DMS53 treated with DMSO at 0.1 percent for 48 hours (cell line): ENCODE results near the gene BLCAP.

Source experiments
- DNase-seq: peaks from one replicate; lab custom pipeline; 2025; ENCODE audit not compliant: unreplicated experiment; lab: John Stamatoyannopoulos, UW

The BLCAP gene

DNA sequence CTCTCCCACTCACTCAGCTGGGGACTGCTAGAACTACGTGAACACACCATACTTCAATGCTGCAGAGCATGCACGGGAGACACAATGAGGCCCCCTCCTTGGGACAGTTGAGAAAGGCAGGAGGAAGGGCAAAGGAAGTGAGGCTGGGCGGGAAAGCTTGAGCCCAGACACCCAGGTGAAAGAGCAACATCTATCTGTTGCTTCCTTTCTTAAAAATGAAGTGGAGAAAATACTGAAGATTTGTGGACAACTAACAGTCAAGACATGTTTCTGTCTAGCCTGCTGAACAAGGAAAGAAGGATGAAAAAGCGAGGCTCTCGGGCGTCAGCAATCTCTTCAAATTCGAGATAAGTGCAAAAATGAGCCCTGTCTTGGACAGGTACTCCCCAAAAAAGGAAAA is 9.6 kb downstream of the BLCAP start:
- DNase-seq = no peak

DNA sequence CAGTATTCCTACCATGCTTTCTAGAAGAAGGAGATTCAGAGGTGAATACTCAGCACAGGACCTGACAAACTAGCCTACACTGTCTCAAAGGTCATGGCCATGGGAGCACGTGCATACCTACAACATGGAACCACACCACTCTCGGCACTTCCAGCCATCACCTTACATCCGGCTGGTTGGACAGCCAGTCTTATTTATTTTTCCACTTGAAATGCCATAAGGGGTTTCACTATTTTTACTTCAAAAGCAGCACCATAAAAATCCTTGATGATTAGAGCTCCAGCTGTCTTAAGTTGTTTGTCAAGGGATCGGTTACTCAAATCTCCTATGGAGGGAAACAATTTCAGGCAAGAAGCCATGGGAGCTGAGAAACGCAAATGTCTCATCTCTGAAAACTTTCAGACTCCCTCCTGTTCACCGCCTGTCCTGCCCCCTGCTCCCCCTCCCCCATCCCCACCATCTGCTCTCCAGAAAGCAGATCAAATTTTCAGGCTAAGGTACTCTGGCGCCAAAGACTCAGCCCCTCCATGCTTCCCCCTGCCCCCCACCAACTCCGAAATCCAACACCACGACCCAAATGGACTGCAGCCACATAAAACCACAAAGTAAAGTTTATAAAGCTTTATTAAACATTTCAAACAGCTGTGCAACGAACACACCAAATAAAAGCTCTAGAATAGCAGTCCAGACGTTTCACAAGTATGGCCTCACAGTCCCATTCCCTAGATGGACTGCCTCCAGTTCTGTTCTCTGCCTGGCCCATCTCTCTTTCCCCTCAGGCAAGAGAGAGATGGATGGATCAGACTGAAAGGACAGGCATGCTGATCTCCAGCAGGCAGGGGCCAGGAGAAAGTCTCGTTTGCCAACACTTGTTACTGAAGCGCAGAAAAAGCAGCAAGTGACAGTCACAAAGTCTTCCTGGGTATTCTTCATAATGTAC is 10.6 kb downstream of the BLCAP start:
- DNase-seq = peak; percentile 60

DNA sequence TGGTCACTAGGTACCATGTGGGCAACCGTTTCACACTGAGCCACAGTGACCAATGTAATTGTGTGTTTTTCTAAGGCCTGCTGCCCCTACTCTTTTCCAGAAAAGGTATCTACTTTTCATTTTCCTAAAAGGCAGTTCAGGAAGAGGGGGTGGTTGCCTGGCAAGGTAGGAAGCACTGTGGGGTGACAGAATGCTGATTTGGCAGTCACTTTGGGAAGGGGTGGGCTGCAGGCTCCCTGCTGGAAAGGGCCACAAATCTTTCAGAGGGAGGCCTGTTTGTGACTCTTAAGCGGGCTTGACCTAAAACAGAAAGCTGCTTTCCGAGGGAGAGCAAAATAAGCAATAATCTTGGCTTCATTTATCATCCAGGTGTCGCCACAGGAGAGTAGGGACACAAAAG is 11.8 kb downstream of the BLCAP start:
- DNase-seq = no peak

DNA sequence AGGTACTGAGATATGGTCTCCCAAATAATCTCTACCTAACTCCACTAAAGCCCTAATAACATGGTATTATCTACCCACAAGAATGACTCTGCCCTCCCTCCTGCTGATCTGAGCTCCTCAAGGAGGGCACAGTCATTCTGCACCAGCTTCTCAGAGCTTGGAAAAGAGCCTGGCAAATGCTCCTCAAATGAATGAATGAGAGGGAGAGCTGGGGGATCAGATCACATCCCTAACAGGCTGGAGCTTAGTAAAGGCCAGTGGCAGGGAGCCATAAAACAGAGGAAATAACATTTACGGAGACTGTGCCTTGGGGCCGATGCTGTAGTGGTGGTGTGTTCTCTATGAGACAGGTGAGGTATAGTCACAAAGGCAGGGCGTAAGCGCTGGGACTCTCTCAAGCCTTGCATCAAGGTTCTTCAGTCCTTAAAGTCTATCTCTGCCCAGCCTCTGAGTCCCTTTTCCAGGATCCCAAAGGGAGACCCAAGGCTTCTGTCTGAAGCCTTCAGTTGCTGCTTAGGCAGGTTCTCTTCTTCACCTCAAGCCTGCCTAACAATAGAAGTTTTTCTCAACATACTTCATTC is 13.8 kb downstream of the BLCAP start:
- DNase-seq = no peak

DNA sequence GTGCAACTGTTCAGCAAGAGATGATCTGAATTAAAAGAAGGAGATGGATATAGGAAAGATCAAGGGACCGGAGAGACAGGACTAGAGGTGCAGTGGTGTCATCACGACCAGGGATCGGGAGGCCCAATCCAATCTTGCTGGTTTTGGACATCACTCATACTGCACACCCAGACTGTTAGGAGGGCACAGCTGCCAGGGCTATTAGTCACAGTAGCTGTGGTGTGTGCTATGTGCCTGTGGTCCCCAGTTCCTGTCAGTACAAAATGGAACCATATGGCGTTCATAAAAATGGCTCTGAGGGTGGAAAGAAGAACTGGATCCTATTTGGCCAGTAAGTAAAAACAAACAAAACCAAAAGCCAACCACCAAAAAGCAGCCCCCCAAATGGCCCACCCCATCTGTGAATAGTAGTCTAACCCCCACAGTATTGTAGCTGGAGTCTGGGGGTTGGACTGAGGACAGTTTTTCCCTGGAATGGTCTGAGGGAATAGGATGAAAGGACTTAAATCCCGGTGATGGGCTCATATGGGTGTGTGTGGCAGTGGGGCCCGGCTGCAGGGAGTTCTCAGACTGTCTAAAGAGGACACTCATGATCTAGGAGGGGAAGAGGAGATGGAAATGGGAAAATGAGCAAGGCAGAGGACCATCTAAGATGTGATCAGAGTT is 15.9 kb downstream of the BLCAP start:
- DNase-seq = no peak

DNA sequence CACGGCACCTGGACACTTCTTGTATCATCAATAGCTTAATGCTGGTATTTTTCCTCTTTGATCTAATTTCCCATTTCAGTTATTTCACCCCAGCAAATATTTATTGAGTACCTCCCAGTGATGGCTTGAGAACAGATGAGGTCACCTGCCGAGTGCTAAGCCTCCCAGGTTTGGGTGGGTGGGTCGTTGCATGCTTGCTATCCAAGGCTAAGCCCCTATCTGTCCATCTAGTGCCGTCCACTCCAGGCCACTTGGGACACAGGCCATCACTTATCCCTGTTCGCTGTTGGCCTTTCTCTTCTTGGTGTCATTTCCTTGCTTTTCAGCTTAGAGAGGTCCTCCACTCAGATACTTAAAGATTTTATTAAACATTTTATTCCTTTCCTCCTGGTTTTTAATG is 17.4 kb downstream of the BLCAP start:
- no peak for DNase-seq

DNA sequence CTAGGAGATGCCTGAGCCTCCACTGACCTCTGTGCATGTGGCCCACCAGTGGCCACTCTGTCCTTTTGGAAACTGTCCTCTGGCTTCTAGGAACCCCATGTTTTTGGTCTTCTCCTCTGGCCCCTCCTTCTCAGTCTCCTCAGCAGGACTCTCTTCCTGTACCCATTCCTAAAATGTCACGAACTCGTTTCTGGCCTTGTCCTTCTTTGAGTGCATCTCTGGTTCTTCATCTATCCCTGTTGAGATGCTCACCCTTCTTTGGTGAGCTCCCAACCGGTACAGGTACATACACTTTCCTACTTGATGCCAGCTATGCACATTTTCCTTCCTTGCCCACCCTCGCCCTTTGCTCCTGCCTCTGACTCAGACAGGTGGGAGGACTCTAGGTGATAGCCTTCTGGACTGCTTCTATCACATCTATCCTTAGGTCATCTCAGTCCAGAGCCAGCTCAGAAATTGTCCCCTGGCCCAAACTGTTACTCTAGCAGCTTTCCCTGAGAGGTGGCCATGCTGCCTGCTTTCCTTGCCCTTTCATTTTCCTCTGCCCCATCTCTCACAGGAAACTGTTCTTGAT is 21.4 kb downstream of the BLCAP start:
- no peak for DNase-seq

DNA sequence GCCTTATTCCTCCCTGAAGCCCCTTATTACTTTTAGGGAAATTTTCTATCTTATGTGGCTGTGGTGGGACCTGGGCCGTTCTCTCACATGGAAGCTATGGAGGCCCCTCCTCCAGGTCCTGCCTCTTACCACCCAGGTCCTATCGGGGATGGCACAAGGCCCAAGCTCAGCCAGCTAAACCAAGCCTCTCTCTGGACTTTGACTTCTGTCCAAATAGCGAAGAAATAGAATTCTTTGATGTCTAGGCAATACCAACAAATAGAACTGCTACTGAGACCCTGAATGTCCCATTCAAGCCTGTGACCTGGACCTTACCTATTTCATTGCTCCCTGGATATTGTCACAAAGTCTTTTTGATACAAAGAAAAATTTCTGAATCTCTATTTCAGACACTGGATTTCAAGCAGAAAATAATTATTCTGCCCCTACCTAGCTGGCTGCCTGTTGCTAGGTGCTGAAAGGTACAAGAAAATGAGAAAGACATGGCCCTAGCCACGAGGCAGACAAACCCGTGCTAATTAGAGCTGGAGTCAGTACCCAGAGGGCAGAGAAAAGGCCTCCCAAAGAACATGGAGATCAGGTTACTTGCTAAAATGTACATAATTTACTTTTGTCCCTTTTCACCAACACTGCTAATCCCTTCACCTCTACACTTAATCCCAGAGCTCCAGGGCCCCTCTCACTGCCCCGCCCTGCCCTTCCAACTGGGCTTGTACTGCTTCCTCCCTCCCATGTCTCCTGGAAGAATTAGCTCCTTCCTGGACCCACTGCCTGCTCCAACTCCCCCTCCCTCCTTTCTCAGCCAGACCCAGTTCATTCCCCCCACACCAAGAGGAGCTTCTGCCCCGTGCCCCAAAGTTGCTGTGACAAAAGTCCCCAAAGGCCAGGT is 22.2 kb downstream of the BLCAP start:
- no peak for DNase-seq

DNA sequence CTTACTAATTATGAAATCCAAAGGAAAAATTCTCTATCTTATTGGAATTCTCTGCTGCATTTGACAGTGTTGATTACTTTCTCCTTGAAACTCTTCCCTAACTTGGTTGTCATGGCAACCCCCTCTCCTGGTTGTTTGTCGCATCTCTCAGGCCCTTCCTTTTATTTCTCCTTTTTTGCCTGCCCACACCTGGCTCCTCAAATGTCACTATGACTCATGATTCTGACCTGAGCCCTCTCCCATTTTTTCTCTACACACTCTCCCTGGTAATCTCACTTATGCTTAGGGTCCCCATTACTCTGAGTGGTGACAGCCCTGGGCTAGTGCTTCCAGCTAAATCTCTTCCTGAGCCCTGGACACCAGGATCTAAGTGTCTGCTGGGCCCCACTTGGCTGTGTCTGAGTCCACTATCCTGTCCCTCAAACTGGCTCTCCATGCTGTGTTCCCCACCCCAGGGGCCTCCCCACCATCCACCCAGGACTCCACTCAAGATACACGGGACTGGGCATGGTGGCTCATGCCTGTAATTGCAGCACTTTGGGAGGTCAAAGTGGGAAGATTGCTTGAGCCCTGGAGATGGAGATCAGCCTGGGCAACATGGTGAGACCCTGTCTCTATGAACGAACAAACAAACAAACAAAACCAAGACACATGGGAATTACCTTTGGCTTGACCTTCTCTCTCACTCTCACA is 23.1 kb downstream of the BLCAP start:
- peak; percentile 23 for DNase-seq

DNA sequence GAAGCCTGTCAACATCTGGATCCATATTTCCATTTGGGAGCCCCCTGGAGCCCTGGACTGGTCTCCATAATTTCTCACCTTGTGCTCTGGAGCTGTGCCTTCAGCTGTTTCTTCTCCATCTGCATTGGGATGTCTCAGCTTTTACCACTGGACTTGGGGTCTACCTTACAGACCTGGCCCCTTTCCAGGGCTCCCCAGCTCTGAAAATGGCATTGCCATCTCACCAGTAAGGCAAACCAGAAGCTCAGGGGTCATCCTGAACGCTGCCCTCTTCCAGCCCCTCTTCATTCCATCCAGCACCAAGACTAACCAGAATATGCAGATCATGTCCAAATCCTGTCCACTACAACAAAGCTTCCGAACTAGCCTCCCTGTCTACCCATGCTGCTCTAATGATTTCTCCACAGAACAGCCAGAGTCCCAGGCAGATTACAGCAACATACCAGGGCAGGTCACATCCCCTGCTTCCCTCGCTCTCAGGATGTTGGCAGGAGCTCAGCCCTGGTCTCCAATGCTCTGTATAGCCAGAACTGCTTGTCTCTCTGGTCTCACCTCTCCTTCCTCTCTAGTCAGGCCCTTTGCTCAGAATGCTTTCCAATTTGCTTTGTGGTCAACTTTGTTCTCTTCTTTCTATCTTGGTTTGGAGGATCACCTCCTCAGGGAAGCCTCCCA is 24.3 kb downstream of the BLCAP start:
- no peak for DNase-seq

DNA sequence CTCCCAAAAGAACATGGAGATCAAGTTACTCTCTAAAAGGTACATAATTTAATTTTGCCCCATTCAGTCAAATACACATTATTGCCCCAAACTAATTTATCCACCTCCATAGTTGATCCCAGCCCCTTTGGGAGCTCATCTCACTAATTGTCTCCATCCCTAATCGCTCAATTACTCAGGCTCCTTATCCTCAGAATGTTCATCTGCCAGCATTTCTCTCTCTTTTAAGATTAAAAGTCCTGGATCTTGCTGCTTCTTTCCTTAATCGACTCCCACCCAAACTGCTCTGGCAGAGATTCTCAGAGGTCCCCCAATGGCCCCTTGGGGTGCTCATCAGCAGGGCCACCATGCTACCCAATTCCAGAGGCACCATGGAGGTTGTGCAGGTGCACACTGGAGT is 25.0 kb downstream of the BLCAP start:
- no peak for DNase-seq

DNA sequence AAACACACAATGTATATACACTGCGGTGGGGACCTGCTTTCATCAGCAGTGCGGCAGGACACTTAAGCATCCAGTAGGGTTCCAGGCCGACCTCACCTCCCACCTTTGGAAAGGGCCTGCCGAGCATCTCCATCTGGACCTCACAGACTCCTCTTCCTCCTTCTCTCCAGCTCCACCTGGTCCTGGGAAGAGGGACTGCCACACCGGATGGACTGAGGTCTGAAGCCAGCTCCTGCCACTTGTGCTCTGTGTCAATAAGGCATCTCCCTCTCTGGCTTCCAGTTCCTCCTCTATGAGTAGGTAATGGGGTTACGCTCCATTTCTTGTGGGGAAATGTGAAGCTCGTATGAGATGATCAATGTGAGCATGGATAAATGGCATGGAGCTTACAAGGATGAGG is 25.7 kb downstream of the BLCAP start:
- peak; percentile 69 for DNase-seq

DNA sequence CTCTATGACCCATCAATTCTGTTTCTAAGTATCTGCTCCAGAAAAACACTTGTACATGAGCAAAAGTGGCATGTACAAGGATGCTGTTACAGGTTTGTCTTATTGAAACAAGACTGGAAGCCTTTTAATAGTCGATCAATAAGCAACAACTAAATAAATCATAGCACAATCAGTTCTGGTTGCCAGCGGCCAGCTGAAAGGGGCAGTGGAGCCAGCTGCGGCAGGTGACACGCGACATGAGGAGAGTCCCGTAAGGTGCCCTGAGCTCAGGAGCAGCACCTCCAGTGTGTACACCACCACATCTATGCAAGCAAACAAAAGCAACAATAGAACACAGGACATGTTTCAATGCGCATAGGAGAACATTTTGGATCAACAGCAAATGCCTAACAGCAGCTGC is 27.4 kb downstream of the BLCAP start:
- no peak for DNase-seq

DNA sequence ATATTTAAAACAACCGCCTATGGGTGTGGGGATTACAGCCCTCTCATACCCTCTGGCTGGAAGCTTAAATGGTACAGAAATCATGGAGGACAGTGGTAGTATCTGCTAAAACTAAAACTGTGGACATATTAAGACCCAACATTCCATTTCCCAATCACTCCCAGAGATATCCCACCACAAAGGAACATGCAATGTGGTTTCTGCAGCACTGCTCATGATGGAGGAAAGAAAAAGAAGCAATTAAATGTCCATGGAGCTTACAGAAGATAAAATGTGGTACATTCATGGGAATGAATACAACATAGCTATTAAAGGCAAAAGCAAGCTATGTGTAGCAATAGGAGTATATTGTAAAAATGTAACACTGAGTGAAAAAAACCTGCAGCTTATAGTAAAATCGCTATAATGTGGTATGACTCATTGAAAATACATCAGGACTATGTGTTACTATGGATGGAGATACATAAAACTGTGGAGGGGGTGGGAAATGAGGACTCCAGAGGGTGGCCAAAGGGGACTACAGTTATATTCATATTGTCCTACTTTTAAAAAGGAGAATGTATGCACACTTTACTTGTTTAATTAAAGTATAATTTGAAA is 29.5 kb downstream of the BLCAP start:
- DNase-seq = no peak

DNA sequence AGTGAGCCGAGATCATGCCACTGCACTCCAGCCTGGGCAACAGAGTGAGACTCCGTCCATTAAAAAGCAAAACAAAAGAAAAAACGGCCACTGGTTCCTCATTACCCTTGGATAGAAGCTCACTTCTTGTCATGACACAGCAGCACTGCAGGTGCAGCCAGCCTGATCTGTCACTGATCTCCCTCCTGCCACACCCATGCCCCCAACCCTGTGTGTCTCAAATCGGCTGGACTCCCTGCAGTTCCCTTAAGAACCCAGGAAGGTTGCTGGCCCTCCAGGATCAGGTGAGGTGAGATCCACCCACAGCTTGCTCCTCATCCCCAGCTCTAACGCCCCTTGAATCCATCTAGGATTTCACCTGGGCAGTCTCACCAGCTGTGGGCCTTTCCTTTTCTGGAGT is 32.9 kb downstream of the BLCAP start:
- no peak for DNase-seq

DNA sequence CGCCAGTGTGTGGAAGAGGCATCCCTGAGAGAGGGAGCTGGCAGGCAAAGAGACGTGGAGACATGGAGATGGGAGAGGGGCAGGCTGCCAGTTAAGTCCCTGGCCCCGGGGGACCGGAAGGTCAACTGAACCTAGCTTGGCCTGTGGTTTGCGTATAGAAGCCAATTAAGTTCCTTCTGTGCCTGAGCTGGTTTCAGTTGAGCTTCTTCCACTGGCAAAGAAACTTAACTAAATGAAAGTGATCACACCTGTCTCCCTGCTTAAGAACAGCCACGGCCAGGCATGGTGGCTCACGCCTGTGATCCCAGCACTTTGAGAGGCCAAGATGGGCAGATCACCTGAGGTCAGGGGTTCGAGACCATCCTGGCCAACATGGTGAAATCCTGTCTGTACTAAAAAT is 33.4 kb downstream of the BLCAP start:
- no peak for DNase-seq

DNA sequence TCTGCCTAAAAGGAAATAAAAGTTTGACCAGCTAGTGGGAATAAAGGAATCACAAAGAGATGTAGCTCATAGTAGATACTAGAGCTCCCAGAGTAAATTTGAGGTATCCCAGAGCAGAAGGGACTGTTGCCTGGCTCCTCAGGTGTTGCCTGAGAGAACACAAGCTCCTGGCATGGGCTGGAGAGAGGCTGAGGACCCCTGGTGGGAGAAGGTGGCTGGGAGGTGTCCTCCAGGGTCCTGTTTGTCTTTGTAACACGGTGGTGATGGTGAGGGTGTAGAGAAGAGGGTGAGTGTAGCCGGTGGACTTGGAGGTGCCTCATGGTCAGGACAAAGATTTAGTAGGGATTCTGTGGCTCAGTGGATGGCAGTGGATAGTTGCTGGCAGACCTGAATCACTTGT is 34.7 kb downstream of the BLCAP start:
- no peak for DNase-seq

DNA sequence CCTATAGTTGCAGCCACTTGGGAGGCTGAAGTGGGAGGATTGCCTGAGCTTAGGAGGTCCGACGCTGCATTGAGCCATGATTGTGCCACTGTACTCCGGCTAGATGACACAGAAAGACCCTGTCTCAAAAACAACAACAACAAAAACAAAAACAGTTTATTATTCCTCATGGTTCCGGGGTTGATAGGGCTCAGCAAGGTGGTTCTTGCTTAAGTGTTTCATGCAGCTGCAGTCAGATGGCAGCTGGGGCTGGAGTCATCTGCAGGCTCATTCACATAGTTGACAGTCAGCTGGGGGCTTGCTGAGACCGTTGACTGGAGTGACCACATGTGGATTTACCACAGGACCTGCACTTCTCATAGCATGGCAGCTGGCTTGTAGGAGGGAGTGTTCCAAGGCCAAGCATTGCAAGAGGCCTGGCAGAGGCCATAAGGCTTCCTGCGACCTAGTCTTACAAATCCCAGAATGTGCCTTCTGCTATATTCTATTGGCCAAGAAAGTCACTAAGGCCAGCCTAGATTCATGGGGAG is 35.5 kb downstream of the BLCAP start:
- no peak for DNase-seq
